Keratinocyte (primary cell): ENCODE measurements around the gene KLHL28. TPM values are rescaled to one million over a fixed set of nuclear protein-coding genes. Genes with fewer than 3 reads are reported as not detected.
A peak's percentile ranks its signal among the peaks of the same experiment; 100 is the strongest.

Experiments used
- DNase-seq: peaks from one replicate; pipeline ENCODE4 v3.0.0-alpha.2; 2011; ENCODE audit warnings: low read depth, missing footprints, low spot score
- FAIRE-seq: peaks from 2 replicates; lab custom pipeline; 2011; peaks lifted over from hg19 to GRCh38; lab: Jason Lieb, UNC
- H2AFZ ChIP-seq: 2 replicates; pipeline ENCODE4 v1.6.0; 2012; ENCODE audit warnings: low read length, control low read depth, inconsistent platforms; ENCODE audit not compliant: control insufficient read depth
- H3K27ac ChIP-seq: 2 replicates; pipeline ENCODE4 v1.5.1; 2011; ENCODE audit warnings: low read length; ENCODE audit not compliant: control insufficient read depth, insufficient read depth
- H3K27me3 ChIP-seq: 3 replicates; pipeline ENCODE4 v1.6.0; 2011; ENCODE audit warnings: low read length; ENCODE audit not compliant: control insufficient read depth, insufficient read depth; ENCODE audit errors: extremely low read depth
- H3K36me3 ChIP-seq, 2 experiments: 2 replicates in 1 of 2; 3 replicates in 1 of 2; pipeline ENCODE4 v1.5.1; 2011; ENCODE audit warnings: low read length in 2 of 2, mild to moderate bottlenecking in 1 of 2; ENCODE audit not compliant: control insufficient read depth in 2 of 2, insufficient read depth in 2 of 2; ENCODE audit errors: extremely low read depth in 1 of 2
- H3K4me1 ChIP-seq: 3 replicates; pipeline ENCODE4 v1.5.1; 2011; ENCODE audit warnings: low read length; ENCODE audit not compliant: control insufficient read depth, insufficient read depth; ENCODE audit errors: extremely low read depth
- H3K4me2 ChIP-seq: 3 replicates; pipeline ENCODE4 v1.6.0; 2011; ENCODE audit warnings: low read depth, low read length; ENCODE audit not compliant: control insufficient read depth, insufficient read depth; ENCODE audit errors: extremely low read depth
- H3K4me3 ChIP-seq, 3 experiments: fragments of 200-600 bp in 1 of 3; sonication (generic) in 1 of 3; 2 replicates in 2 of 3; 3 replicates in 1 of 3; pipeline ENCODE4 v1.5.1; 2011 to 2016; ENCODE audit warnings: low read length in 3 of 3, mild to moderate bottlenecking in 3 of 3, control low read depth in 2 of 3, inconsistent platforms in 1 of 3, low read depth in 1 of 3, mixed read lengths in 1 of 3, mixed run types in 1 of 3, moderate library complexity in 1 of 3; ENCODE audit not compliant: control insufficient read depth in 2 of 3, insufficient read depth in 2 of 3; ENCODE audit errors: extremely low read depth in 1 of 3
- H3K79me2 ChIP-seq: 2 replicates; pipeline ENCODE4 v1.6.0; 2012; ENCODE audit warnings: low read length; ENCODE audit not compliant: control insufficient read depth, insufficient read depth
- H3K9ac ChIP-seq: 3 replicates; pipeline ENCODE4 v1.6.0; 2011; ENCODE audit warnings: low read length; ENCODE audit not compliant: control insufficient read depth, insufficient read depth; ENCODE audit errors: extremely low read depth
- H3K9me1 ChIP-seq: 3 replicates; pipeline ENCODE4 v1.6.0; 2011; ENCODE audit warnings: low read length; ENCODE audit not compliant: control insufficient read depth, insufficient read depth; ENCODE audit errors: extremely low read depth
- H3K9me3 ChIP-seq: 2 replicates; pipeline ENCODE4 v1.5.1; 2012; ENCODE audit warnings: low read depth, low read length; ENCODE audit not compliant: control insufficient read depth
- H4K20me1 ChIP-seq: 3 replicates; pipeline ENCODE4 v1.6.0; 2011; ENCODE audit warnings: low read length; ENCODE audit not compliant: control insufficient read depth, insufficient read depth; ENCODE audit errors: extremely low read depth
- EZH2 ChIP-seq: IDR thresholded peaks from one replicate; pipeline ENCODE4 v1.6.1; 2012; ENCODE audit warnings: inconsistent platforms, mild to moderate bottlenecking, low read length, moderate library complexity
- dilution Hi-C: fragments of 300-500 bp; cut with MboI; formaldehyde crosslinking; loops from one replicate; pipeline ENCODE4 v1.7.0; 2020; ENCODE audit warnings: low sequenced_read_pairs; ENCODE audit not compliant: extremely low pct_ligation_motif_present
- polyA plus RNA-seq, 5 experiments: library from polyadenylated mRNA; depleted of rRNA in 3 of 5; stranded (reverse) in 3 of 5; stranded (forward) in 1 of 5; unstranded in 1 of 5; fragments of >200 nt; gene quantifications; 1 replicate in 1 of 5; 2 replicates in 3 of 5; 3 replicates in 1 of 5; pipeline versions ENCODE4 v1.2.1 to v1.2.3, GENCODE V29; 2011 to 2012; ENCODE audit warnings: missing spikeins in 2 of 5, low read depth in 1 of 5, low replicate concordance in 1 of 5
- TF ChIP-seq, protein P1 (sequence below), 3 experiments: IDR thresholded peaks in 1 of 3; conservative IDR thresholded peaks in 1 of 3; optimal IDR thresholded peaks in 1 of 3; 2 replicates in 2 of 3; 3 replicates in 1 of 3; pipeline versions ENCODE3 to v1.5.1; 2011; ENCODE audit warnings: low read length in 3 of 3, mild to moderate bottlenecking in 3 of 3, moderate library complexity in 2 of 3, control low read depth in 1 of 3, inconsistent platforms in 1 of 3; ENCODE audit not compliant: insufficient read depth in 2 of 3; ENCODE audit errors: extremely low read depth in 1 of 3

Gene KLHL28
- polyA plus RNA-seq, 1 donor (not counting 4 experiments of a cell fraction or from before 2014, with no cell fraction given), result 6.1 TPM

GRCh38 chr14:44914849-44915248, 46.9 kb downstream of the KLHL28 start:
- Histone ChIP-seq H2AFZ (peak overlapping the region; percentile 81), H3K9me3 (no peaks in the 10 kb centered on the region), H3K27me3 (peaks cover 9% of the 10 kb centered on the region), H3K4me3 (no peak overlapping the region), H3K36me3 (no peaks in the 10 kb centered on the region), H3K79me2 (no peaks in the 10 kb centered on the region), H3K4me2 (no peak overlapping the region), H3K4me1 (no peaks in the 10 kb centered on the region), H3K9ac (no peak overlapping the region), H4K20me1 (no peaks in the 10 kb centered on the region), H3K9me1 (no peaks in the 10 kb centered on the region), H3K27ac (no peak overlapping the region)
- FAIRE-seq, result no peak
- TF ChIP-seq, protein P1, sequence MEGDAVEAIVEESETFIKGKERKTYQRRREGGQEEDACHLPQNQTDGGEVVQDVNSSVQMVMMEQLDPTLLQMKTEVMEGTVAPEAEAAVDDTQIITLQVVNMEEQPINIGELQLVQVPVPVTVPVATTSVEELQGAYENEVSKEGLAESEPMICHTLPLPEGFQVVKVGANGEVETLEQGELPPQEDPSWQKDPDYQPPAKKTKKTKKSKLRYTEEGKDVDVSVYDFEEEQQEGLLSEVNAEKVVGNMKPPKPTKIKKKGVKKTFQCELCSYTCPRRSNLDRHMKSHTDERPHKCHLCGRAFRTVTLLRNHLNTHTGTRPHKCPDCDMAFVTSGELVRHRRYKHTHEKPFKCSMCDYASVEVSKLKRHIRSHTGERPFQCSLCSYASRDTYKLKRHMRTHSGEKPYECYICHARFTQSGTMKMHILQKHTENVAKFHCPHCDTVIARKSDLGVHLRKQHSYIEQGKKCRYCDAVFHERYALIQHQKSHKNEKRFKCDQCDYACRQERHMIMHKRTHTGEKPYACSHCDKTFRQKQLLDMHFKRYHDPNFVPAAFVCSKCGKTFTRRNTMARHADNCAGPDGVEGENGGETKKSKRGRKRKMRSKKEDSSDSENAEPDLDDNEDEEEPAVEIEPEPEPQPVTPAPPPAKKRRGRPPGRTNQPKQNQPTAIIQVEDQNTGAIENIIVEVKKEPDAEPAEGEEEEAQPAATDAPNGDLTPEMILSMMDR (optimal IDR thresholded peaks at IDR 0.05 in 1 of 3, IDR thresholded peaks at IDR 0.05 in 1 of 3, conservative IDR thresholded peaks at IDR 0.05 in 1 of 3; ENCODE audit: extremely low read depth in 1 of 3, insufficient read depth in 2 of 3, low read length in 3 of 3), result no peak
- TF ChIP-seq EZH2, result no peak
- DNase-seq, result no peak
- dilution Hi-C loops, result no loop called here

- H2AFZ ChIP-seq, result peak overlapping the region; percentile 63
- dilution Hi-C loops, result no loop called here
Measured at GRCh38 chr14:44912041-44912869, 49.5 kb downstream of the KLHL28 start.

More at GRCh38 chr14:44912041-44912869, 49.5 kb downstream of the KLHL28 start:
- H3K9me1 ChIP-seq, result no peaks in the 10 kb centered on the region
- no peak for DNase-seq
- no peaks in the 10 kb centered on the region for H3K9me3 ChIP-seq
- peak overlapping the region; percentile 16 to 49 (median 32) for H3K4me3 ChIP-seq
- H4K20me1 ChIP-seq, result no peaks in the 10 kb centered on the region
- no peak overlapping the region for H3K27ac ChIP-seq
- H3K79me2 ChIP-seq, result no peaks in the 10 kb centered on the region
- peaks cover 9% of the 10 kb centered on the region for H3K27me3 ChIP-seq
- H3K9ac ChIP-seq, result no peak overlapping the region
- TF ChIP-seq EZH2, result no peak
- TF ChIP-seq, protein P1 (optimal IDR thresholded peaks at IDR 0.05 in 1 of 3, IDR thresholded peaks at IDR 0.05 in 1 of 3, conservative IDR thresholded peaks at IDR 0.05 in 1 of 3; ENCODE audit: extremely low read depth in 1 of 3, insufficient read depth in 2 of 3, low read length in 3 of 3), result no peak
- H3K4me2 ChIP-seq, result peak overlapping the region; percentile 58
- no peaks in the 10 kb centered on the region for H3K36me3 ChIP-seq
- FAIRE-seq, result no peak
- H3K4me1 ChIP-seq, result no peaks in the 10 kb centered on the region
